GM10847 (cell line): Measurements from ENCODE around the gene SPATA31C1.

Experiments used
- POLR2A ChIP-seq: IDR thresholded peaks from 2 replicates; pipeline ENCODE4 v1.6.1; 2011; ENCODE audit not compliant: insufficient read length; ENCODE audit errors: extremely low read depth

The SPATA31C1 gene

GRCh38 chr9:87973122-87973521 is 55.4 kb downstream of the SPATA31C1 start:
- no peak for TF ChIP-seq POLR2A
